ENCODE measurements around the gene HSP90AB1.

HSP90AB1 gene

DNA sequence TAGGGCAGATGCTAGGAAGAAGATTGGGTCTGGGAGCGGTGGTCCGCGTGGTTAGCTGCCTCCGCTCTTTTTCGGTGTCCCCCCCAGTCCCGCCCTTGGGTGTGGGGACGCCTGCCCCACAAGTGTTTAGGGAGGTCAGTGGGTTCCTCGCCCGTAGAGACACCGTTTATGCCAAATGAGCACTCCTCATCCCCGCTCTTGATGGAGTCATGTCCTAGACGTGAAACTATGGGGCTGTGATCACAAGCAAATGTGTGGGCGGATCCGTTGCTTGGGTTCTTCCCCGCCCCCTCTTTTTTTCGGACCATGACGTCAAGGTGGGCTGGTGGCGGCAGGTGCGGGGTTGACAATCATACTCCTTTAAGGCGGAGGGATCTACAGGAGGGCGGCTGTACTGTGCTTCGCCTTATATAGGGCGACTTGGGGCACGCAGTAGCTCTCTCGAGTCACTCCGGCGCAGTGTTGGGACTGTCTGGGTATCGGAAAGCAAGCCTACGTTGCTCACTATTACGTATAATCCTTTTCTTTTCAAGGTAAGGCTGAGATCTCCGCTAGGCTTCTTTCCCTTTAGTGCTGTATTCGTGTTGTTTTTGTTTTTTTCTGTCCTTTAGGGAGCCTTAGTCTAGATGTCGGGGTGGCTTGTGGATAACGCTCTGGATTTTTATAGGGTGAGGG, at the start of gene HSP90AB1:
TSS of gene HSP90AB1 (plus strand) at position 439 of the 675 bp plus-strand sequence. CDS start 1,529 bp downstream, outside the sequence.
- peak within 1 kb of the TSS; percentile 44; the same call in 1 of the 2 replicates for H2AFZ ChIP-seq (ENCODE audit: low read depth, low read length)

DNA sequence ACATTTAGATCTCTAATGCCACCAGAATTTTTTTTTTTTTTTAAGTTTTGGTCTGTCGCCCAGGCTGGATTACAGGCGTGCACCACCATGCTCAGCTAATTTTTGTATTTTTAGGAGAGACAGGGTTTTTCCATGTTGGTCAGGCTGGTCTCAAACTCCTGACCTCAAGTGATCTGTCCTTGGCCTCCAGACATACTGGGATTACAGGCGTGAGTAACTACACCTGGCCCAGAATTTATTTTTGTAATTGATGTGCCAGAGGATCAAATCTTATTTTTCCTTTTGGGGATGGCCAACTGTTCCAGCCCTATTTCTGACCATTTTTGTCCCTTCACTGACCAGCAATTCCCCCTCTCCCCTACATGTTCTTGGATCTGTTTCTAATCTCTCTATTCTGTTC, 48.2 kb upstream of the HSP90AB1 start:
- no peak overlapping the region for H3K27ac ChIP-seq (ENCODE audit: low read length)
- no peaks in the 10 kb centered on the region for H3K36me3 ChIP-seq (replicated peaks; ENCODE audit: low read depth, low read length)
- no peaks in the 10 kb centered on the region for H3K9me3 ChIP-seq (ENCODE audit: insufficient read depth, low read length)
- H3K4me3 ChIP-seq (ENCODE audit: low read length): no peak overlapping the region
- TF ChIP-seq, protein P1, sequence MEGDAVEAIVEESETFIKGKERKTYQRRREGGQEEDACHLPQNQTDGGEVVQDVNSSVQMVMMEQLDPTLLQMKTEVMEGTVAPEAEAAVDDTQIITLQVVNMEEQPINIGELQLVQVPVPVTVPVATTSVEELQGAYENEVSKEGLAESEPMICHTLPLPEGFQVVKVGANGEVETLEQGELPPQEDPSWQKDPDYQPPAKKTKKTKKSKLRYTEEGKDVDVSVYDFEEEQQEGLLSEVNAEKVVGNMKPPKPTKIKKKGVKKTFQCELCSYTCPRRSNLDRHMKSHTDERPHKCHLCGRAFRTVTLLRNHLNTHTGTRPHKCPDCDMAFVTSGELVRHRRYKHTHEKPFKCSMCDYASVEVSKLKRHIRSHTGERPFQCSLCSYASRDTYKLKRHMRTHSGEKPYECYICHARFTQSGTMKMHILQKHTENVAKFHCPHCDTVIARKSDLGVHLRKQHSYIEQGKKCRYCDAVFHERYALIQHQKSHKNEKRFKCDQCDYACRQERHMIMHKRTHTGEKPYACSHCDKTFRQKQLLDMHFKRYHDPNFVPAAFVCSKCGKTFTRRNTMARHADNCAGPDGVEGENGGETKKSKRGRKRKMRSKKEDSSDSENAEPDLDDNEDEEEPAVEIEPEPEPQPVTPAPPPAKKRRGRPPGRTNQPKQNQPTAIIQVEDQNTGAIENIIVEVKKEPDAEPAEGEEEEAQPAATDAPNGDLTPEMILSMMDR (IDR thresholded peaks at IDR 0.05; ENCODE audit: low read depth, low read length): no peak
- no peak for TF ChIP-seq EZH2phosphoT487 (IDR thresholded peaks at IDR 0.05; ENCODE audit: low read depth)
- H3K79me2 ChIP-seq (ENCODE audit: low read length): no peaks in the 10 kb centered on the region
- no peaks in the 10 kb centered on the region for H4K20me1 ChIP-seq (ENCODE audit: insufficient read depth, low read length)
- H2AFZ ChIP-seq (ENCODE audit: low read depth, low read length): no peak overlapping the region
- peaks cover 12% of the 10 kb centered on the region for H3K27me3 ChIP-seq (ENCODE audit: low read depth, low read length)
- H3K9ac ChIP-seq (ENCODE audit: low read length): no peak overlapping the region
- no peak overlapping the region for H3K4me2 ChIP-seq (ENCODE audit: low read length)
- no peaks in the 10 kb centered on the region for H3K4me1 ChIP-seq (ENCODE audit: low read length)

More for the DNA sequence above, at the start of gene HSP90AB1:
- peak within 1 kb of the TSS; percentile 87 for H3K27ac ChIP-seq (ENCODE audit: low read length)
- peak within 1 kb of the TSS; percentile 99 for H3K9ac ChIP-seq (ENCODE audit: low read length)
- peaks cover 46% of the 10 kb centered on the region for H4K20me1 ChIP-seq (ENCODE audit: insufficient read depth, low read length)
- peaks cover 61% of the 10 kb centered on the region for H3K79me2 ChIP-seq (ENCODE audit: low read length)
- TF ChIP-seq, protein P1 (IDR thresholded peaks at IDR 0.05; ENCODE audit: low read depth, low read length): no peak
- TF ChIP-seq EZH2phosphoT487 (IDR thresholded peaks at IDR 0.05; ENCODE audit: low read depth): no peak
- H3K36me3 ChIP-seq (replicated peaks; ENCODE audit: low read depth, low read length): peaks cover 46% of the 10 kb centered on the region
- peak within 1 kb of the TSS; percentile 92 for H3K4me3 ChIP-seq (ENCODE audit: low read length)
- H3K27me3 ChIP-seq (ENCODE audit: low read depth, low read length): no peaks in the 10 kb centered on the region
- peak within 1 kb of the TSS; percentile 93 for H3K4me2 ChIP-seq (ENCODE audit: low read length)
- H3K9me3 ChIP-seq (ENCODE audit: insufficient read depth, low read length): no peaks in the 10 kb centered on the region
- peaks cover 22% of the 10 kb centered on the region for H3K4me1 ChIP-seq (ENCODE audit: low read length)

- no peak overlapping the region for H3K4me2 ChIP-seq (ENCODE audit: low read length)
Observed at GRCh38 chr6:44199883-44200282, 47.0 kb upstream of the HSP90AB1 start.

GRCh38 chr6:44201200-44201599, 45.7 kb upstream of the HSP90AB1 start:
- TF ChIP-seq EZH2phosphoT487 (IDR thresholded peaks at IDR 0.05; ENCODE audit: low read depth): no peak
- TF ChIP-seq, protein P1 (IDR thresholded peaks at IDR 0.05; ENCODE audit: low read depth, low read length): no peak
- Histone ChIP-seq H2AFZ (ENCODE audit: low read depth, low read length) (no peak overlapping the region), H3K4me2 (ENCODE audit: low read length) (no peak overlapping the region), H3K27me3 (ENCODE audit: low read depth, low read length) (0 out of 2 replicates have a peak, but pooled peaks cover 4% of the 10 kb centered on the region), H3K4me3 (ENCODE audit: low read length) (no peak overlapping the region), H3K9me3 (ENCODE audit: insufficient read depth, low read length) (no peaks in the 10 kb centered on the region), H3K4me1 (ENCODE audit: low read length) (peaks cover under 1% of the 10 kb centered on the region; the same call in 1 of the 2 replicates), H3K9ac (ENCODE audit: low read length) (no peak overlapping the region), H4K20me1 (ENCODE audit: insufficient read depth, low read length) (no peaks in the 10 kb centered on the region), H3K36me3 (replicated peaks; ENCODE audit: low read depth, low read length) (no peaks in the 10 kb centered on the region), H3K27ac (ENCODE audit: low read length) (no peak overlapping the region), H3K79me2 (ENCODE audit: low read length) (no peaks in the 10 kb centered on the region)

More at GRCh38 chr6:44199883-44200282, 47.0 kb upstream of the HSP90AB1 start:
- H2AFZ ChIP-seq (ENCODE audit: low read depth, low read length): no peak overlapping the region
- peaks cover 6% of the 10 kb centered on the region for H3K27me3 ChIP-seq (ENCODE audit: low read depth, low read length)
- no peaks in the 10 kb centered on the region for H4K20me1 ChIP-seq (ENCODE audit: insufficient read depth, low read length)
- no peaks in the 10 kb centered on the region for H3K9me3 ChIP-seq (ENCODE audit: insufficient read depth, low read length)
- no peaks in the 10 kb centered on the region; the same call in 1 of the 2 replicates for H3K4me1 ChIP-seq (ENCODE audit: low read length)
- H3K79me2 ChIP-seq (ENCODE audit: low read length): no peaks in the 10 kb centered on the region
- H3K4me3 ChIP-seq (ENCODE audit: low read length): no peak overlapping the region
- no peak overlapping the region for H3K9ac ChIP-seq (ENCODE audit: low read length)
- H3K27ac ChIP-seq (ENCODE audit: low read length): no peak overlapping the region
- no peaks in the 10 kb centered on the region for H3K36me3 ChIP-seq (replicated peaks; ENCODE audit: low read depth, low read length)
- TF ChIP-seq EZH2phosphoT487 (IDR thresholded peaks at IDR 0.05; ENCODE audit: low read depth): no peak
- TF ChIP-seq, protein P1 (IDR thresholded peaks at IDR 0.05; ENCODE audit: low read depth, low read length): no peak
